Activated T-cell treated with anti-CD3 and anti-CD28 coated beads for 48 hours (primary cell): ENCODE measurements around the gene NPAS2.

Source experiments
- DNase-seq: peaks from one replicate; pipeline ENCODE4 v3.0.0-alpha.2; 2020; ENCODE audit warnings: low read depth

NPAS2 gene

DNA sequence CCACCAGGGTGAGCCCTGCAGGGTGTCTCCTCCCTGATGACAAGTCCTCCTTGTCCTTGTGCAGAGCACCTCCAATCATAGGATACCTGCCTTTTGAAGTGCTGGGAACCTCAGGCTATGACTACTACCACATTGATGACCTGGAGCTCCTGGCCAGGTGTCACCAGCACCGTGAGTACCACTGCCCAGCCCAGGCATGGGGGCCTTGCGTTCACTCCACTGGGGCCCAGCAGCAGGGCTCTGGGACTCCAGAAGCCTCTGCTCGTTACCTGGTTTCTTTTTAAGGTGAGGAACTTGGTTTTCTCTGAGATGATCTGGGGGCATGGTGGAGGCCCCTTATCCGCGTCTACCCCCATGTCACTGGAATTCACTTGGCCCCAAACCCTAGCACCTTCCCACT is 145.7 kb downstream of the NPAS2 start:
- DNase-seq = no peak

- DNase-seq = no peak
Observed at GRCh38 chr2:100967716-100968115, 147.8 kb downstream of the NPAS2 start.

DNA sequence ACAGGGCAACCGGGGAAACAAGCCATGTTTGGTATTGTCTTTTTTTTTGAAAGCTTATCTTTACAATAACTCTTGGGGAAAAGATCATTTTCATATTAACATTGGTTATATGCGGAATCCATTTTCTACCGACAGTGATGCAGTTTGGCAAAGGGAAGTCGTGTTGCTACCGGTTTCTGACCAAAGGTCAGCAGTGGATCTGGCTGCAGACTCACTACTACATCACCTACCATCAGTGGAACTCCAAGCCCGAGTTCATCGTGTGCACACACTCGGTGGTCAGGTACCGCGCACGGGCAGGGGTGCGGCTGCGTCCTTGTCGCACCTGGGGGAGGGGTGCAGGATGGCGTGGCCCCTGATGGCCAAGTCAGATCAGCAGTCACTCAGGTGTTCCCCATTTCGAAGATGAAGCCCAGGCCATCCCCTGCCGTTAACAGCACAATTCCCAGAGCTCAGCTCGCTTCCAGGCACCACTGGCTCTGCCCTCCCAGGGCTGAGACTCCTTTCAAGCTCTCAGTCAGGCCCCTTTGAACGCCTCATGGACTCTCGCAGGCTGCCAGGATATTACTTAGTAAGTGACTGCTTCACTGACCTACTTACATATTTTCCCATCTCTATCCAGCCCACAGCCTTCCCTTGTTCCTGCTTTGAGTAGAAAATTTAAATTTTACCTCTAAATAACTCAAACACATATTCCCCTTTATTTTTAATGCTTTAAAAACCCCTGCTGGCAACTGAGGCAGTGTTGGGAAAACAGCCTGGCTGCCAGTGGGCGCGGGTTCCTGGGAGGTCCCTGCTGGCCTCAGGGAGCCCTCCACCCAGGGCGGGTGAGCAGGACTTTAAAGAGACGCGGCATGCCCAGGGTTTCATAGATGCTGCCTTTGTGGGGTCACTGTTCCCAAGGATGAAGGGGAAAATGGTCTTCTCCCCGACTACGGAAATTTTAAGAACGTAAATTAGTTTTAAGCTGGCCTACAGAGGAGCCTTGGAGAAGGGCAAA is 148.5 kb downstream of the NPAS2 start:
- no peak for DNase-seq

GRCh38 chr2:100969998-100970397 is 150.1 kb downstream of the NPAS2 start:
- no peak for DNase-seq

DNA sequence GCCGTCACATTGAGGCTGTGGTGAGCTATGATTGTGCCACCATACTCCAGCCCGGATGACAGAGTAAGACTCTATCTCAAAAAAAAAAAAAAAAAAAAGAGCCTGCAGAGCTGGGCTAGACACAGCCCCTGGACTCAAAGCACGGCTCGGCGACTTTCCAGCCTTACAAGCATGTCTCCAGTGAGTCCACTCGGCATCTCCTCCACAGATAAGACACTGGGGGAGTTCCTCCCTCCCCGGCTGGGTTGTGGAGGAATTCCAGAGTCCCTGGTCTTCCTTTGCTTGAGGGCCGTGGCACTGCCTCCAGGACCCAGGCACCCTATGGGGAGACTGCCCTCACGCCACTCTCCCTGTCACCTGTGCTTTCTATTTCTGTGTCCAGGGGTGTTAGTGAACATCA is 151.3 kb downstream of the NPAS2 start:
- DNase-seq = no peak

DNA sequence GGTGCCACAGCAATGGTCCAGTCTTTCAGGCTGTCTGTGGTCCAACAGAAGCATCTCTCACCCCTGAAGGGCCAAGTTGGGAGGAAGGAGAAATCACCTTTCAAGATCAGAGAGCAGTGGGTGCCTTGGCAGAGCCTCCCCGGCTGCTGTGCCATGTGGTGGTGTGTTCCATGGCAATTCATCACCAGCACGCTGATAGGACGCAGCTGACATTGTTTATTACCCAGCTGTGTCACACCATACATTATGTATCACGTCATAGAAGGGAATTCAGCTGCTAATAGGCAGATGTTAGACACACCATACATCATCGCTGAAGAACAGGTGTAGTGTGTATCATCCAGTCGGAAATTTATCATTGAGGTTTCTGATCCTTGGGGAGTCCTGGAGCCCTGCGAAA is 152.5 kb downstream of the NPAS2 start:
- DNase-seq = no peak

DNA sequence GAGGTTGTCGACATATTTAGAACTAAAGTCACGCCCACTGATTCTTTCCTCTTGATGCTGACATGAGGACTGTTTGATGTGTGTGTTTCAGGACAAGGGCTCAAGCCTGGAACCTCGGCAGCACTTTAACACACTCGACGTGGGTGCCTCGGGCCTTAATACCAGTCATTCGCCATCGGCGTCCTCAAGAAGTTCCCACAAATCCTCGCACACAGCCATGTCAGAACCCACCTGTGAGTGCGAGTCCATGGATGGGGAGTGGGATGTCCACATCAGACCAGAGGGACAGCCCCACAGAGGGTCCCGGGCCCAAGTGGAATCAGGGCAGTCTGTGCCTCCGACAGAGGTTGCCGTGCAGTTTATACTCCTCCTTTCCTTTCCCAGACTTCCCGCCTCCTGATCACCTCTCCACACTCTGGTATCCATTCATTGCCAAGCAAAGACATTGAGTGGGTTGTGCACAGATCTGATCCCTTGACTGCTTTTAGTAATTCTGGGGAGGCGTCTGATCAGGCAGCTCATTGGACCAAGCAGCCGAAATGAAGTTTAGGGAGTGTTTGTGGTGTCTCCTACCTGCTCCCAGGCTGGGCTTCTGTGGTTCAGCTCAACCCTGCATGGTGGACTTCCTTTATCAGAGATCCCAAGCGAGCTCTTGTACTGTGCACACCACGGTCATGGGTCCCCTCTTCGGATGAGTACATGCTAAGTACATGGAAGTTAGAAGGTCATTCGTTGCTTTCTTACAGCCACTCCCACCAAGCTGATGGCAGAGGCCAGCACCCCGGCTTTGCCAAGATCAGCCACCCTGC is 155.0 kb downstream of the NPAS2 start:
- no peak for DNase-seq

GRCh38 chr2:100975521-100975785 is 155.5 kb downstream of the NPAS2 start:
- DNase-seq = no peak

GRCh38 chr2:100976061-100976460 is 156.1 kb downstream of the NPAS2 start:
- DNase-seq = no peak

DNA sequence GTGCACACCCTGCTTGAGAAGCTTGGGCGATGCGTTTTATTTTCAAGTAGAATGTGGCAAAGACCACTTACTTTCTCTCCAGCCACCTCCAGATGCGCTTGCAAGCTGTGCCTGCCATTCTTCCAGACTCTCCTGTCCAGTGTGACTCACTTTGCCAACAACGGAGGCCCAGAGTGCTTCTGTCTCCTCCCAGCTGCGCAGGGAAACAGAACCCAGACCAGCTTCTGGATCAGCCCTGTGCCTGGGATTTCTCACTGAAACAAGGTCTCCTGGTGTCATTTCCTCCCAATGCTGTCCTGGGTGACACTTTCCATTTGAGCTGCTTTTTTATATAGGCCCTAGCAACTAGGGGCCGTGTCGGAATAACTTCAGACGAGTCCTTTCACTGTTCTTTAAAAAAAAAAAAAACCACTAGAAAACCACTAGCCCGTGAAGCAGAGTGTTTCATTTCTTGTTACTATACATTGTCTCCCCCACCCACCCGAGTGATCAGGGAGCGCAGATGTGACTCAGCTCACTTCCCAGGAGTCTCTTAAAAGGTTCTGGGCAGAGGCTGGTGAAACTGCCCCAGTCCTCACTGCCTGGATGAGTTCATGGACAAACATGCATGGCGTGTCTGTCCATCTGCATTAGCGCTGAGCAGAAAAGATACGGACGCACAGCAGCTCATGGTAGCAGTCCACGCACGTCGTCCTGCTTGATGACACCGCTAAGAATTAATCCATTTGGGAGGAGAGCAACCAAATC is 156.9 kb downstream of the NPAS2 start:
- no peak for DNase-seq

GRCh38 chr2:100977511-100977910 is 157.6 kb downstream of the NPAS2 start:
- no peak for DNase-seq

DNA sequence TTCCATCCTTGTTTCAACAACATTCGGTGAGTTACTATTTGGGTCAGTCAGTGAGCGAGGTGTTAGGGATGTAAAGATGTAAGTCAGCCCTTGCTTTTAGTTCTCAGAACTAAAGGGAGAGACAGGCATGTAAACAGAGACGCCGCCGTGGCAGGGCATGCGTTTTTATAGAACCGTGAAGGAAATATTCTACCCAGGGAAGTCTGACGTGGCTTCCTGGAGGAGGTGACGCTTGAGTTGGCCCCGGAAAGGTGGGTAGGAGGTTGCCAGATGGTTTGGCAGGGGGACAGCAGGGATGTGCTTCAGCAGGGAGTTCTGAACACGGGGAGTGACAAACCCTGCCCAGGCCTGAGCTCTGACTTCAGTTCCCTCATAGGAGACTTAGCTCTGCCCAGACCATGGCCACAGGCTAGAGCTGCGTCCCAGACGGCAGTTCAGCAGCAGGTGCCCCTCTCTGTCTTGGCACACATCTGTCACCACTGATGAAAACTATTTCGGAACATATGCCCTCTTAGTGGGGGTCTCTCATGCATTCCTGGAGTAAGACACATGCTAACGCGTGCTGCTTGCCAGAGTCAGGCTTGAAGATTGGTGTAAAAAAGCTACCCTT is 158.7 kb downstream of the NPAS2 start:
- no peak for DNase-seq

- no peak for DNase-seq
Observed at GRCh38 chr2:100980046-100980445, 160.1 kb downstream of the NPAS2 start.

DNA sequence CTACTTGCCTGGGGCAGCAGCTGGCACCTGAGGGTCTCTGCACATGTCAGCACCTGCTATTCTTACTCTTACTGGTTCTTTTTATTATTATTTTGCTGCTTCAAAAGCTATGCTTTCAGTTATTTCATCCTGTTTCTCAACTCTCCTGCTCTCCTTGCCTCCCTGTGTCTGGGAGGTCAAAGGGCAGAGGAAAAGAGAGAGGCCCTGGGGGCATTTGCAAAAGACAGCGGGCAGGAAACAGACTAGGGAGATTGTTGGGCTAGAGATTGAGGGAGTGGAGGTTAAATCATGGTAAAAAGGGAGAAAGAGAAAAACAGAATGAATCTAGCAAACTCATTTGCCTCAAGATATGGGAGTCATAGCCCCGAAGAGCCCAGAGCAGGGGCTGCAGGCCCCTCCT is 161.1 kb downstream of the NPAS2 start:
- no peak for DNase-seq

DNA sequence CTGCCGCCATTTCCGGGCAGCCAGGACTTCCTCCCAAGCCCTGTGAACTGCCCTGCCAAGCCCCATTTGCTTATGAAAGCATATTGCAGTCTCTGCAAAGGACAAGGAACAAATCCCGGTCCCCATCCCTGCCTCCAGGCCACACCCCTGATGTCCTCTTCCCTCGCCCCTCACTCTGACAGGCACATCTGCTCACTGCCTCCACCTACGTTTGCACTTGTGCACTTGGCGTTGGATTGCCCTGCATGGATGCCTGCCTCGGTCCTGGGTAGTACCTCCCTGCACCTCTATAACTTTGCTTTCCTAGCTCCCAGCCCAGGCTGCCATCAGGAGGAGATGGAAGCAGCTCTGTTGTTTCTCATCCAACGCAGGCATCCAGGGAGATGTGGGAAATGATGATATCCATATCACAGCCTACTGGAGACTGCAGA is 162.5 kb downstream of the NPAS2 start:
- DNase-seq = no peak

DNA sequence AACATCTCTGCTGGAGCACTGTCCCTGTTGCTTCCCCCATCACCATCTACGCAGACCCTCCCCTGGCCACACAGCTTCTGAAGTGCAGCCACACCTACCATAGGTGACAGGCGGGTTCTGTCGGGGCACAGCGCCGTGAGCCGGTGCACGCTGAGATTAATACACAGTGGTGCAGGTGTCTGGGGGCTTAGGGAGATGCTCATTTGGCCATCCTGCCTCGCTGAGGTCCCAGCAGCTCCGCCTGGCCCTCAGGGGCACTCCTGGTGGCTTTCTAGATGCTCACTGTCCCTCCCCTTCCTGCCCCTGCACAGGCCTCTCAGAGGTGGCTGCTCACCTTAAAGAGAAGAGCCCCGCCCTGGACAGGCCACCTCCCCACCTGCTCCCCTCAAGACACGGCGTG is 163.3 kb downstream of the NPAS2 start:
- DNase-seq = no peak

DNA sequence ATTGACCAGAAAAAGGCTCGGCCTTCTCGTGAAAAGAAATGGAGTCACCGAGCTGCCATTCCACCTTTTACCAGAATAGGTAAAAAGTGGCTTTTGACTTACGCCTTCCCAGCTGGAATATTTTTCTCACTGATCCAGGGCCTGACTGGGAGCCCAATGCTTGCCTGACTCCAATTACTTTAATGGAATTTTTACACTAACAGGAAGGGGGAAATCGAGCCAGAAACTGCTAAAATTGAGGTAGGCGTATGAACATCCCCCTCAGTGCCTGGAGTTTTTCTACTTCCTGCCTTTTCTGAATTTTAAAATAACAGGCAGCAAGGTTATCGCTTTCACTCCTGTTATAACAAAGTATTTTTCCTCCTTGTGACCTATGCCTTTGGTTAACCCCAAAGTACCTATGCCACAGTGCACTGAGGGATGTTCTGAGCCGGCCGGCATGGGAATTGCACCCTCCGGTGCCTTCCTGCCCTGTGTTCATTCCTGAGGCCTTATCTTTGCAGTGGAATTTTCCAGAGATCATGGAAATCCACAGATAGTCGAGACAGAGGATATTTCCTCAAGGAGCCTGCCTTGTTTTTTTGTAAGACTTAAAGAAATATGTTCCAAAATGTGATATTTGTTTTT is 163.9 kb downstream of the NPAS2 start:
- DNase-seq = no peak

GRCh38 chr2:100984892-100985307 is 165.0 kb downstream of the NPAS2 start:
- peak; percentile 67 for DNase-seq

- no peak for DNase-seq
Observed at GRCh38 chr2:100986157-100986556, 166.2 kb downstream of the NPAS2 start.

GRCh38 chr2:100987536-100987935 is 167.6 kb downstream of the NPAS2 start:
- DNase-seq = no peak

- DNase-seq = no peak
Observed at GRCh38 chr2:100987974-100988373, 168.0 kb downstream of the NPAS2 start.
